Ishikawa (cell line): ENCODE measurements around the gene ANKRD28.
A peak's percentile ranks its signal among the peaks of the same experiment; 100 is the strongest.

Source experiments
- CEBPB ChIP-seq: IDR thresholded peaks from 2 replicates; pipeline ENCODE4 v1.6.1; 2012
- CREB1 ChIP-seq: IDR thresholded peaks from 2 replicates; pipeline ENCODE4 v1.6.1; 2012; ENCODE audit warnings: low read depth
- EGR1 ChIP-seq: IDR thresholded peaks from 2 replicates; pipeline ENCODE4 v1.6.1; 2012
- EP300 ChIP-seq: IDR thresholded peaks from 2 replicates; pipeline ENCODE4 v1.6.1; 2012; ENCODE audit warnings: borderline replicate concordance
- FOXM1 ChIP-seq: IDR thresholded peaks from 2 replicates; pipeline ENCODE4 v1.6.1; 2012; ENCODE audit warnings: low read depth, borderline replicate concordance
- NFIC ChIP-seq: IDR thresholded peaks from 2 replicates; pipeline ENCODE4 v1.6.1; 2012
- RAD21 ChIP-seq: IDR thresholded peaks from 2 replicates; pipeline ENCODE4 v1.6.1; 2012; ENCODE audit warnings: low read depth
- REST ChIP-seq: IDR thresholded peaks from 2 replicates; pipeline ENCODE4 v1.6.1; 2012; ENCODE audit warnings: low read depth, mild to moderate bottlenecking
- TAF1 ChIP-seq: IDR thresholded peaks from 2 replicates; pipeline ENCODE4 v1.6.1; 2012; ENCODE audit warnings: low read depth, mild to moderate bottlenecking
- TCF12 ChIP-seq: IDR thresholded peaks from 2 replicates; pipeline ENCODE4 v1.6.1; 2012; ENCODE audit warnings: low read depth
- TEAD4 ChIP-seq: IDR thresholded peaks from 2 replicates; pipeline ENCODE4 v1.6.1; 2012
- USF1 ChIP-seq: IDR thresholded peaks from 2 replicates; pipeline ENCODE4 v1.6.1; 2012
- YY1 ChIP-seq: IDR thresholded peaks from 2 replicates; pipeline ENCODE4 v1.6.1; 2012; ENCODE audit warnings: low read depth
- ZBTB7A ChIP-seq: IDR thresholded peaks from 2 replicates; pipeline ENCODE4 v1.6.1; 2012; ENCODE audit warnings: low read depth
- TF ChIP-seq, protein P1 (sequence below): IDR thresholded peaks from 2 replicates; pipeline ENCODE4 v1.6.1; 2012

The ANKRD28 gene

DNA sequence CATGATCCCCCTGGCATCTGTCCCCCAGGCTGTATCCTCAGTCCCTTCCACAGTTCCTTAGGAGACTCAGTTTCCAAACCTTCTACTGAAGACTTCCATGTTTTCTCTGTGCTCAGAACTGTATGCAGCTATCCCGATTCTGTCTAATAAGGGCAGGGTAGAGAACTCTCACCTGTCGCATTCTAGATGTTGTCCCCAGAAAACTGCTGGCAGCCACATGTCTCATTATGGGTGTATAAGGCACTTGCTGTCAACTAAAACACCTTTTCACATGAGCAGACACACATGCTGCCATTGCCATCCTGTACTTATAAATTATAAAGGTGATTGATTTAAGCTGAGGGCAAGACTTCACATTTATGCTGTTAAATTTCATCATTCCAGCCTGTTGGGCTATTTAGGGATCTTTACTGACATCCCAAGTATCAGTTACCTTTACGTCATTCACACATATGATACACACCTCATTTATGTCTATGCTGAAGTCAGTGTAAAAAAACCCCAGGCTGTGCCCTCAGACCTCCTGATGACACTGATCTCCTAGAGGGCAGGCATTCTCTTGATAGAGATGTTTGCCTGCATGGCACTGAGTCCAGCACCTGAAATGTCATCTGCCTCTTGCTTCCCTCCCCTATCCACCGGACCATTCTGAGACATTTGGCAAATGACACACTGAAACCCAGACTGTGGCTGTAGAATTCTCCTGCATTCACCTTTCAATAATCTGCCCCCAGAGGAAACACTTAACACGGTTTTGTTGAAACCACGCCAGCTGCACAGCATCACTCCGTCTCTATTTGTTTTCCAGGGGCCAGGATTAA lies 160.4 kb downstream of the ANKRD28 start:
- TF ChIP-seq TAF1 (no peak), USF1 (no peak), FOXM1 (no peak), CEBPB (no peak), CREB1 (no peak), YY1 (no peak), REST (no peak), EGR1 (no peak), ZBTB7A (no peak), RAD21 (no peak), TCF12 (no peak), EP300 (no peak)
- TF ChIP-seq, protein P1, sequence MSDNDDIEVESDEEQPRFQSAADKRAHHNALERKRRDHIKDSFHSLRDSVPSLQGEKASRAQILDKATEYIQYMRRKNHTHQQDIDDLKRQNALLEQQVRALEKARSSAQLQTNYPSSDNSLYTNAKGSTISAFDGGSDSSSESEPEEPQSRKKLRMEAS = no peak

- TF ChIP-seq CREB1 (no peak), FOXM1 (0 out of 2 replicates have a peak, but pooled peaks have one; percentile 25), EP300 (peak; percentile 72; the same call in 1 of the 2 replicates), USF1 (no peak), RAD21 (no peak), EGR1 (no peak), YY1 (no peak; the same call in 1 of the 2 replicates), NFIC (peak; percentile 73), TCF12 (peak; percentile 76), TEAD4 (peak; percentile 13; the same call in 1 of the 2 replicates), REST (no peak), CEBPB (peak; percentile 73), TAF1 (0 out of 2 replicates have a peak, but pooled peaks have one; percentile 25), ZBTB7A (no peak)
- TF ChIP-seq, protein P1 = peak; percentile 20; the same call in 1 of the 2 replicates
Observed at GRCh38 chr3:15636028-15636709, 161.6 kb downstream of the ANKRD28 start.

- no peak for TF ChIP-seq CEBPB
- TF ChIP-seq, protein P1 = no peak
- no peak for TF ChIP-seq EP300
- TF ChIP-seq FOXM1 = no peak
- no peak for TF ChIP-seq USF1
- no peak for TF ChIP-seq NFIC
- no peak for TF ChIP-seq TEAD4
- no peak for TF ChIP-seq ZBTB7A
- TF ChIP-seq REST = no peak
- TF ChIP-seq EGR1 = no peak
- no peak for TF ChIP-seq CREB1
- TF ChIP-seq TAF1 = no peak
- no peak for TF ChIP-seq YY1
- no peak for TF ChIP-seq TCF12
Observed at GRCh38 chr3:15635121-15635661, 162.6 kb downstream of the ANKRD28 start.
